ENCODE data around the gene LMO3.

LMO3 gene

DNA sequence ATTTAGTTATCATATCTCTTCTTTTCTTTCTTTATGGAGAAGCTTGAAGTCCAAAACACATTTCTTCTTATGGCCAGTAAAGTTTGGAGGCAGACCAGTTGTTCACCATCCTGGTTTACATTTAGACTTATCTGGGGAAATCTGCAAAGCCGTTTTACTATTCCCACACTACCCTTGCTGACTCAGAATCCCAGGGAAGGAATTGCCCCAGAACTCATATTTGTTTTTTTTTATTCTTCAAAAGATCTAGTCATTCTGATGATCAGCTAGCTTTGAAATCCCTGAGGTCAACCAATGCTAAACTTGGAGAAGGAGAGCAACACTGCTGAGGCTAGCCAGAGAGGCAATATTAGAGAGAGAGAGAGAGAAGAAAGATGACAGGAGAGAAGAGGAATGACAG is 12.3 kb upstream of the LMO3 start:
- Histone ChIP-seq H3K27me3 (ENCODE audit: low read length) (no peaks in the 10 kb centered on the region), H3F3A (ENCODE audit: insufficient read depth) (no peaks in the 10 kb centered on the region), H3K79me2 (ENCODE audit: insufficient read depth, low read length) (no peaks in the 10 kb centered on the region), H3K9me2 (replicated peaks; ENCODE audit: insufficient read depth, low read length) (no peaks in the 10 kb centered on the region), H3K4me2 (ENCODE audit: low read depth, low read length, poor library complexity, severe bottlenecking) (no peak overlapping the region), H3K4me3 (ENCODE audit: insufficient read depth, low read length, poor library complexity, severe bottlenecking) (no peak overlapping the region), H3K27ac (ENCODE audit: low read depth, low read length) (no peak overlapping the region), H2AFZ (ENCODE audit: low read depth, low read length, severe bottlenecking) (no peak overlapping the region), H3K9me3 (ENCODE audit: insufficient read depth, low read length) (peaks cover 5% of the 10 kb centered on the region; the same call in 1 of the 2 replicates), H3K36me3 (ENCODE audit: low read length) (no peaks in the 10 kb centered on the region), H4K20me1 (ENCODE audit: low read depth, low read length) (no peaks in the 10 kb centered on the region), H3K9ac (ENCODE audit: low read length) (no peak overlapping the region)
- TF ChIP-seq, protein P1, sequence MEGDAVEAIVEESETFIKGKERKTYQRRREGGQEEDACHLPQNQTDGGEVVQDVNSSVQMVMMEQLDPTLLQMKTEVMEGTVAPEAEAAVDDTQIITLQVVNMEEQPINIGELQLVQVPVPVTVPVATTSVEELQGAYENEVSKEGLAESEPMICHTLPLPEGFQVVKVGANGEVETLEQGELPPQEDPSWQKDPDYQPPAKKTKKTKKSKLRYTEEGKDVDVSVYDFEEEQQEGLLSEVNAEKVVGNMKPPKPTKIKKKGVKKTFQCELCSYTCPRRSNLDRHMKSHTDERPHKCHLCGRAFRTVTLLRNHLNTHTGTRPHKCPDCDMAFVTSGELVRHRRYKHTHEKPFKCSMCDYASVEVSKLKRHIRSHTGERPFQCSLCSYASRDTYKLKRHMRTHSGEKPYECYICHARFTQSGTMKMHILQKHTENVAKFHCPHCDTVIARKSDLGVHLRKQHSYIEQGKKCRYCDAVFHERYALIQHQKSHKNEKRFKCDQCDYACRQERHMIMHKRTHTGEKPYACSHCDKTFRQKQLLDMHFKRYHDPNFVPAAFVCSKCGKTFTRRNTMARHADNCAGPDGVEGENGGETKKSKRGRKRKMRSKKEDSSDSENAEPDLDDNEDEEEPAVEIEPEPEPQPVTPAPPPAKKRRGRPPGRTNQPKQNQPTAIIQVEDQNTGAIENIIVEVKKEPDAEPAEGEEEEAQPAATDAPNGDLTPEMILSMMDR (IDR thresholded peaks at IDR 0.05; ENCODE audit: insufficient read depth, low read length, poor library complexity, severe bottlenecking) = no peak
- no peak for TF ChIP-seq EZH2phosphoT487 (conservative IDR thresholded peaks at IDR 0.05; ENCODE audit: low read length)

DNA sequence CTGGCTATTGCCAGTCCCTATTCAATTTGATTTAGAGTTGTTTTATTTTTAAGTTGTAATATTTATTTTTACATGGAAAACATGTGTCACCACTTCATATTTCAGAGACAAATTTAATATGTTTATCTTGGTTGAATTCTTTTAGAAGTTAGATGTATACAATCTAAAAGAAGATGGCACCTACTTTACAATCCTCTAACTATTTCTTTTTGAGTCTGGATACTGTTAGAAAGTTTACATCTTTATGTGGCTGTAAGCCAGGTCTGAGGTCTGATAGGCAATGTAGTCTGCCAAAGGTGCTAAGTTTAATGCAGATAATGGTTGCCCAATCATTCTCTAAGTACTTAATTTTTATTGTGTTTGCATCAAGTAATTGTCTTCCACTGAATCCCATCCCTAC is 7.2 kb upstream of the LMO3 start:
- Histone ChIP-seq H2AFZ (ENCODE audit: low read depth, low read length, severe bottlenecking) (no peak overlapping the region), H3K4me3 (ENCODE audit: insufficient read depth, low read length, poor library complexity, severe bottlenecking) (no peak overlapping the region), H3K36me3 (ENCODE audit: low read length) (no peaks in the 10 kb centered on the region), H4K20me1 (ENCODE audit: low read depth, low read length) (no peaks in the 10 kb centered on the region), H3K9me3 (ENCODE audit: insufficient read depth, low read length) (no peaks in the 10 kb centered on the region), H3K27me3 (ENCODE audit: low read length) (no peaks in the 10 kb centered on the region), H3K9ac (ENCODE audit: low read length) (no peak overlapping the region), H3K9me2 (replicated peaks; ENCODE audit: insufficient read depth, low read length) (no peaks in the 10 kb centered on the region), H3K27ac (ENCODE audit: low read depth, low read length) (no peak overlapping the region), H3F3A (ENCODE audit: insufficient read depth) (no peaks in the 10 kb centered on the region), H3K4me2 (ENCODE audit: low read depth, low read length, poor library complexity, severe bottlenecking) (no peak overlapping the region), H3K79me2 (ENCODE audit: insufficient read depth, low read length) (no peaks in the 10 kb centered on the region)
- TF ChIP-seq EZH2phosphoT487 (conservative IDR thresholded peaks at IDR 0.05; ENCODE audit: low read length) = no peak
- TF ChIP-seq, protein P1 (IDR thresholded peaks at IDR 0.05; ENCODE audit: insufficient read depth, low read length, poor library complexity, severe bottlenecking) = no peak

DNA sequence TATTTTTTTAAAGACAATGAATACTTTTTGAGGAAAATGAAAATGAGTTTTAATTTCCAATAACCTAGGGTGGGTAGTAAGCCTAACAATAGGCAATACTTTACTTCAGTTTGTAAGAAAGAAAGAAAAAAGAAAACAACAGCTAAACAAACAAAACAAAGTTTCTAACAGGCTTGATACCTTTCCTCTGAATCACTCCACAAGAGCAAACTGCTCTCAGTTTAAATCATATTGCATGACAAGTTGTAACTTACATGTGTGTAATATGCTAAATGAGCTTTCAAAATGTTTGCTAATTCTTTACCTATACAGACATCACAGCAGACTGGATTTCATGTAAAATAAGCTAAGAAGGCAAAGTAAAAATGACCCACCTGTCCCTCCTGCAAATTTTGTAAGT is 6.7 kb upstream of the LMO3 start:
- Histone ChIP-seq H3K9me3 (ENCODE audit: insufficient read depth, low read length) (no peaks in the 10 kb centered on the region), H3K4me3 (ENCODE audit: insufficient read depth, low read length, poor library complexity, severe bottlenecking) (no peak overlapping the region)

More for the DNA sequence above, 6.7 kb upstream of the LMO3 start:
- no peak overlapping the region for H3K9ac ChIP-seq (ENCODE audit: low read length)
- H2AFZ ChIP-seq (ENCODE audit: low read depth, low read length, severe bottlenecking) = no peak overlapping the region
- no peaks in the 10 kb centered on the region for H3K79me2 ChIP-seq (ENCODE audit: insufficient read depth, low read length)
- no peaks in the 10 kb centered on the region for H3K9me2 ChIP-seq (replicated peaks; ENCODE audit: insufficient read depth, low read length)
- H3K27me3 ChIP-seq (ENCODE audit: low read length) = no peaks in the 10 kb centered on the region
- no peak overlapping the region for H3K27ac ChIP-seq (ENCODE audit: low read depth, low read length)
- H3K4me2 ChIP-seq (ENCODE audit: low read depth, low read length, poor library complexity, severe bottlenecking) = no peak overlapping the region
- TF ChIP-seq, protein P1 (IDR thresholded peaks at IDR 0.05; ENCODE audit: insufficient read depth, low read length, poor library complexity, severe bottlenecking) = no peak
- no peaks in the 10 kb centered on the region for H3F3A ChIP-seq (ENCODE audit: insufficient read depth)
- no peaks in the 10 kb centered on the region for H4K20me1 ChIP-seq (ENCODE audit: low read depth, low read length)
- no peaks in the 10 kb centered on the region for H3K36me3 ChIP-seq (ENCODE audit: low read length)

Data from SU-DHL-6 (cell line).